ENCODE measurements around the gene UBXN11. TPM values are rescaled to one million over a fixed set of nuclear protein-coding genes. Genes with fewer than 3 reads are reported as not detected.

The UBXN11 gene
- total RNA-seq, 1 donor from 2014 or later: 12.8 TPM

GRCh38 chr1:26287811-26288210 lies 18.6 kb downstream of the UBXN11 start:
- no peak for FAIRE-seq
- H3K4me3 ChIP-seq (ENCODE audit: insufficient read depth, low read depth, low read length): no peak overlapping the region
- no peaks in the 10 kb centered on the region for H3K9me3 ChIP-seq (ENCODE audit: insufficient read depth, low read depth, low read length)
- Mint-ChIP-seq H3K4me1 (ENCODE audit: low read depth, unreplicated experiment) (peaks cover 24% of the 10 kb centered on the region), H3K36me3 (ENCODE audit: low read depth, unreplicated experiment) (peaks cover 10% of the 10 kb centered on the region), H3K27me3 (ENCODE audit: low read depth, unreplicated experiment) (no peaks in the 10 kb centered on the region), H3K27ac (ENCODE audit: unreplicated experiment) (no peak overlapping the region), H3K9me3 (ENCODE audit: unreplicated experiment) (no peaks in the 10 kb centered on the region), H3K4me3 (ENCODE audit: unreplicated experiment) (no peak overlapping the region)
- no peak overlapping the region for H3K9ac ChIP-seq (ENCODE audit: low read length)
- H3K4me1 ChIP-seq (ENCODE audit: insufficient read depth, low read length): peaks cover 26% of the 10 kb centered on the region
- H4K20me1 ChIP-seq (ENCODE audit: insufficient read depth, low read length): peaks cover 19% of the 10 kb centered on the region
- H3K4me2 ChIP-seq (ENCODE audit: low read length): no peak overlapping the region
- no peak overlapping the region for H2AFZ ChIP-seq (ENCODE audit: low read depth, low read length)
- no peak for TF ChIP-seq CTCF (IDR thresholded peaks at IDR 0.05; ENCODE audit: insufficient read depth, low read depth, low read length)
- no peak for TF ChIP-seq EZH2 (IDR thresholded peaks at IDR 0.05; ENCODE audit: insufficient read depth, low read length)
- H3K36me3 ChIP-seq (ENCODE audit: insufficient read depth, low read length): no peaks in the 10 kb centered on the region
- no peak overlapping the region for H3K27ac ChIP-seq (ENCODE audit: low read depth, low read length)
- no peaks in the 10 kb centered on the region for H3K27me3 ChIP-seq (ENCODE audit: insufficient read depth, low read length)
- H3K79me2 ChIP-seq (ENCODE audit: insufficient read depth, low read length): peaks cover 12% of the 10 kb centered on the region
- DNase-seq (ENCODE audit: low read depth): no peak

GRCh38 chr1:26287033-26287711 lies 19.3 kb downstream of the UBXN11 start:
- peaks cover 30% of the 10 kb centered on the region for H3K4me1 Mint-ChIP-seq (ENCODE audit: low read depth, unreplicated experiment)
- H2AFZ ChIP-seq (ENCODE audit: low read depth, low read length): no peak overlapping the region
- no peak overlapping the region for H3K27ac ChIP-seq (ENCODE audit: low read depth, low read length)
- H3K4me2 ChIP-seq (ENCODE audit: low read length): no peak overlapping the region
- H4K20me1 ChIP-seq (ENCODE audit: insufficient read depth, low read length): peaks cover 25% of the 10 kb centered on the region
- H3K9me3 ChIP-seq (ENCODE audit: insufficient read depth, low read depth, low read length): no peaks in the 10 kb centered on the region
- FAIRE-seq: no peak
- H3K9me3 Mint-ChIP-seq (ENCODE audit: unreplicated experiment): no peaks in the 10 kb centered on the region
- no peak overlapping the region for H3K4me3 Mint-ChIP-seq (ENCODE audit: unreplicated experiment)
- H3K9ac ChIP-seq (ENCODE audit: low read length): no peak overlapping the region
- no peaks in the 10 kb centered on the region for H3K27me3 Mint-ChIP-seq (ENCODE audit: low read depth, unreplicated experiment)
- no peaks in the 10 kb centered on the region for H3K27me3 ChIP-seq (ENCODE audit: insufficient read depth, low read length)
- H3K36me3 Mint-ChIP-seq (ENCODE audit: low read depth, unreplicated experiment): peaks cover 10% of the 10 kb centered on the region
- TF ChIP-seq CTCF (IDR thresholded peaks at IDR 0.05; ENCODE audit: insufficient read depth, low read depth, low read length) (no peak), EZH2 (IDR thresholded peaks at IDR 0.05; ENCODE audit: insufficient read depth, low read length) (no peak)
- peaks cover 18% of the 10 kb centered on the region for H3K79me2 ChIP-seq (ENCODE audit: insufficient read depth, low read length)
- H3K4me1 ChIP-seq (ENCODE audit: insufficient read depth, low read length): peaks cover 32% of the 10 kb centered on the region
- H3K36me3 ChIP-seq (ENCODE audit: insufficient read depth, low read length): no peaks in the 10 kb centered on the region
- no peak for DNase-seq (ENCODE audit: low read depth)
- H3K4me3 ChIP-seq (ENCODE audit: insufficient read depth, low read depth, low read length): no peak overlapping the region
- peak overlapping the region; percentile 14 for H3K27ac Mint-ChIP-seq (ENCODE audit: unreplicated experiment)

- H2AFZ ChIP-seq (ENCODE audit: low read depth, low read length): no peak overlapping the region
- Mint-ChIP-seq H3K27ac (ENCODE audit: unreplicated experiment) (no peak overlapping the region), H3K9me3 (ENCODE audit: unreplicated experiment) (no peaks in the 10 kb centered on the region), H3K4me1 (ENCODE audit: low read depth, unreplicated experiment) (peaks cover 38% of the 10 kb centered on the region), H3K27me3 (ENCODE audit: low read depth, unreplicated experiment) (no peaks in the 10 kb centered on the region), H3K4me3 (ENCODE audit: unreplicated experiment) (no peak overlapping the region), H3K36me3 (ENCODE audit: low read depth, unreplicated experiment) (peaks cover 11% of the 10 kb centered on the region)
- TF ChIP-seq EZH2 (IDR thresholded peaks at IDR 0.05; ENCODE audit: insufficient read depth, low read length) (no peak), CTCF (IDR thresholded peaks at IDR 0.05; ENCODE audit: insufficient read depth, low read depth, low read length) (no peak)
- no peak for DNase-seq (ENCODE audit: low read depth)
- no peak overlapping the region for H3K9ac ChIP-seq (ENCODE audit: low read length)
- no peaks in the 10 kb centered on the region for H3K27me3 ChIP-seq (ENCODE audit: insufficient read depth, low read length)
- H3K36me3 ChIP-seq (ENCODE audit: insufficient read depth, low read length): peaks cover 5% of the 10 kb centered on the region
- H4K20me1 ChIP-seq (ENCODE audit: insufficient read depth, low read length): peaks cover 36% of the 10 kb centered on the region
- H3K27ac ChIP-seq (ENCODE audit: low read depth, low read length): no peak overlapping the region
- H3K4me2 ChIP-seq (ENCODE audit: low read length): no peak overlapping the region
- no peak for FAIRE-seq
- H3K9me3 ChIP-seq (ENCODE audit: insufficient read depth, low read depth, low read length): no peaks in the 10 kb centered on the region
- peaks cover 28% of the 10 kb centered on the region for H3K79me2 ChIP-seq (ENCODE audit: insufficient read depth, low read length)
- no peak overlapping the region for H3K4me3 ChIP-seq (ENCODE audit: insufficient read depth, low read depth, low read length)
- peaks cover 43% of the 10 kb centered on the region for H3K4me1 ChIP-seq (ENCODE audit: insufficient read depth, low read length)
These were observed 20.4 kb downstream of the UBXN11 start for GRCh38 chr1:26286064-26286416.

Data from astrocyte (in vitro differentiated cells and primary cell).